ENCODE data around the gene CLIP4.

DNA sequence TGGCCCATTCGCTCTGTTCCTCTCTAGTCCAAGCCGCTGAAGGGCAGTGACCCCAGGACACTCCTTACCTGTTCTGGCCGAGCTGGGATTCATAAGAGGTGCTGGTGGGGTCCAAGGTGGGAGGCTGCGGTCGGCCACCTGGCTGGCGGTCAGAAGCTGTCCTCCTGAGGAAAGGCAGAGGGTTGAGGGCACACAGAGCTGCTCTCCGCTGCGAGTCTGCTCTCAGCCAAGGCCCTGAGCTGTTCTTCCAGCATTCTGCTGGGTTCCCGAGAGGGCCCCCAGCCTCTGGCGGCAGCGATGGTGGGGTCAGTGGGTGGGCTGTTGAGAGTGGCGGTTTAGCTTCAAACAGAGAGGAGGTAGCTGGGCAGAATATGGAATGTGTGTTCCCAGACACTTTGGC lies 44.7 kb upstream of the CLIP4 start:
- TF ChIP-seq EZH2 (IDR thresholded peaks at IDR 0.05; ENCODE audit: low read depth), result no peak
- TF ChIP-seq, protein P1, sequence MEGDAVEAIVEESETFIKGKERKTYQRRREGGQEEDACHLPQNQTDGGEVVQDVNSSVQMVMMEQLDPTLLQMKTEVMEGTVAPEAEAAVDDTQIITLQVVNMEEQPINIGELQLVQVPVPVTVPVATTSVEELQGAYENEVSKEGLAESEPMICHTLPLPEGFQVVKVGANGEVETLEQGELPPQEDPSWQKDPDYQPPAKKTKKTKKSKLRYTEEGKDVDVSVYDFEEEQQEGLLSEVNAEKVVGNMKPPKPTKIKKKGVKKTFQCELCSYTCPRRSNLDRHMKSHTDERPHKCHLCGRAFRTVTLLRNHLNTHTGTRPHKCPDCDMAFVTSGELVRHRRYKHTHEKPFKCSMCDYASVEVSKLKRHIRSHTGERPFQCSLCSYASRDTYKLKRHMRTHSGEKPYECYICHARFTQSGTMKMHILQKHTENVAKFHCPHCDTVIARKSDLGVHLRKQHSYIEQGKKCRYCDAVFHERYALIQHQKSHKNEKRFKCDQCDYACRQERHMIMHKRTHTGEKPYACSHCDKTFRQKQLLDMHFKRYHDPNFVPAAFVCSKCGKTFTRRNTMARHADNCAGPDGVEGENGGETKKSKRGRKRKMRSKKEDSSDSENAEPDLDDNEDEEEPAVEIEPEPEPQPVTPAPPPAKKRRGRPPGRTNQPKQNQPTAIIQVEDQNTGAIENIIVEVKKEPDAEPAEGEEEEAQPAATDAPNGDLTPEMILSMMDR (conservative IDR thresholded peaks at IDR 0.05), result no peak

Measured in PC-9 (cell line).